HuH-7 (cell line): ENCODE data around the gene RUNX2.

Experiments used
- DNase-seq: peaks from one replicate; pipeline ENCODE4 v3.0.0; 2011; ENCODE audit warnings: low spot score

RUNX2 gene

DNA sequence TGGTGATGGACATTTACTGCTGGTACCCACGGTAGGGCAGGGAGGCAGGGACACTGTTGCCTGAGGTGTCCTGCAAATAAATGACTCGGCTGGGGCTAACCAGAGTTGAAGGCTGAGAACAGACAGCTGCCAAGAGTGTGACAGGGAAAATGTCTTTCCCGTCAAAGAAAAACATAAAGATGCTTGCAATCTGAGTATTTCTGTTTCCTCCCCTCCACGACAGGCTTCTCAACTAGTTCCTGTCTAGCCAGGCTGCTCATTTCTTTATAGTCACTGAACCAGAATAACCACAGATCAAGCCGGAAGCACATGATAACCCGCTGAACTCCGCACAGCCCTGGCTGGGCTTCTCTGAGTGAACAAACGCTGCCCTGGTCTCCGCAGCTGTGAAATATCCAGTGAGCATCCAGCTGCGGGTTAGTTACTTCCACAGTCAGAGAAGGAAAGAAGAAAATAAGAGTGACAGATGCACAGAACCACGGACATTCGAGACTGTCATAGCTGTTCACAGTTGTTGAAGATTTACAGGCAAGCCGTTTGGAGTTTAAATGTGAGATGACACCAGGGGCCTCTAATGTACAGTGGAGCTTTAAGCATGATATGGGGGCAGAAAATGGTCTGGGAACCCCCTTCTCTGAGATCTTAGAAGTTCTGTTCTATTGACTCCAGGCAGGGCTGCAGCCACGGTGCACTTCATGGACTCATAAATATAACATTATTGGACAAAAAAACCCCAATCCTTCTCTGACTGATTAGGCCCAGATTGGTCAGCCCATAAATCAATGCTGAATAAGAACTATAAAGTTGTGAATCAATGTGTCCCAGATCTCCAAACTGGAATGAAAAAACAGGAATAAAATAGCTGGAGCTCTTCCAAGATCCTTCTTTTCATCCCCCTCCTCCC, 349.5 kb downstream of the RUNX2 start:
- no peak for DNase-seq

DNA sequence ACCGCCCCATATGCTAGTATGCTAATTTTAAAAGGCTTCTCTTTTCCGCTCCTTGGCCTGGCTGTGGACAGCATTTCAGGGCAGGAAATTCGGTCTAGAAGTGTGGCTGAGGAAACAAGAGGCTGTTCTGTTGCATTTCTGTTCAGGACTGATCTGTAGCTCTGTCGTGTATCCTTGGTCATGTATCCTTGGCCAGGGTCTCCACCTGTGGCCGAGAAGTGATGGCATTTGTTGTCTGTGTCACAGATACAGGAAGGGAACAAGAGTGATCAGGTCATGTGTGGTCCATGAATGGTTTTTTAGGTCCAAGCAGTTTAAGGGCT, 350.1 kb downstream of the RUNX2 start:
- DNase-seq, result no peak

DNA sequence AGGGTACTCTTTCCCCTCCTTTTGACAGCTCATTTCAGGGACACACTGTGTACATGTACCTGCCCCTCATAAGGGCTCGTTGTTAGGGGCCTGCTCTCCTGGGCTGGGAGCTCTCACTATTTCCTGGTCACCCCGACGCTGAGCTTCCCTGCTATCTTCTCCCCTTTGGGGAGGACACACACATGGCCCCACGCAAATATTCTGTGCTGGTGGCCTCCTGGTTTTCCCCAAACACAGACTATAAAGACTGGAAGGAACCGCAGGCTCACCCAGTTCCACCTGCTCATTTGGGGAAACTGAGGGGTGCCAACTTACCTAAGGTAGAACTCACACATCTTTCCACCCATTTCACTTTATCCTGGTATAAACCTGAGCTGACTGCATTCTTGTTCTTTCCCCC, 351.0 kb downstream of the RUNX2 start:
- no peak for DNase-seq

GRCh38 chr6:45679631-45680030, 351.5 kb downstream of the RUNX2 start:
- no peak for DNase-seq

DNA sequence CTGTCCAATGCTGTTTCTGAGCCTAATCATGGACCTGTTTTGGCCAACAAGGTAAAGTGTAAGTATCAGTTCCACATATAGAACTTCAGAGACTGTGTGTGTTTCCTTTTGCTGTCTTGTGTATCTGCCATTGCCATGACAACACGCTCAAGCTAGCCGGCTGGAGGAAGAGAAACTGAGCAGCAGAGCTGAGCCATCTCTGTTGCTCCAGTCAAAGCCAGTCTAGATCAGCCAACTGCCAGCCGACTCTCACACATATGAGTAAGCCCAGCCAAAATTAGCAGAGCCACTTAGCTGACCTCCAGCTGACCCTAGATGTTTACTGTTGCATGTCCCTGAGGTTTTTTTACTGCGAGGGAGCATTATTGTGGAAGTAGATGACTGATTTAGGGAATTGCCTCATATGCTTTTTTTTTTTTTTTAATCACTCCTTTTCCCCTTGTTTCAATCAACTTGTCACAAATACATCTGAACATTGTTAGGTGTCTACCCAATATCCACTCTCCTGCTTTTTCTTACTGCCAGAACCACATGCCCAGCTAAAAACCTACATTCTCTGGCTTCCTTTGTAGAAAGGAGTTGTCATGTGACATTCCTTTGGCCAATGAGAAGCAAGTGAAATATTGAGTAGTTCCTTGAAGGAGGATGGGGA, 353.9 kb downstream of the RUNX2 start:
- no peak for DNase-seq

DNA sequence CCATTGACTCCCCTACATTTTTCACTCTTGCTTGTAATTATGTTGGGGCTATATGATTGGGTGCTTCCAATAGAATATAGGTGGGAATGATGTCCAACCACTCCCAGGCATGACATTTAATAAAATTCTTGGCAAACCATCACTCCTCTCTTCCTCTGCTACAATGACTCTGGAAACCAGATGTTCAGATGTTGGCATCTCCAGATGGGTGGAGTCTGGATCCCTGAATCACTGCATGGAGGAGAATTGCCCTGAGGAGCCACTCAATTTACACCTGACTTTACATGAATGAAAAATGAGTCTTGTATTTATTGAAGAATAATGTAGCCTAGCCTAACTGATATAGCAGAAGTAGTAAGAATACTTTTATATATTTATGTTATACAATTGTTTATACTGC, 356.3 kb downstream of the RUNX2 start:
- DNase-seq, result no peak

GRCh38 chr6:45685076-45685475, 356.9 kb downstream of the RUNX2 start:
- DNase-seq, result no peak

GRCh38 chr6:45686841-45687569, 358.9 kb downstream of the RUNX2 start:
- no peak for DNase-seq

GRCh38 chr6:45687570-45687969, 359.4 kb downstream of the RUNX2 start:
- DNase-seq, result no peak

GRCh38 chr6:45688180-45688579, 360.1 kb downstream of the RUNX2 start:
- no peak for DNase-seq

DNA sequence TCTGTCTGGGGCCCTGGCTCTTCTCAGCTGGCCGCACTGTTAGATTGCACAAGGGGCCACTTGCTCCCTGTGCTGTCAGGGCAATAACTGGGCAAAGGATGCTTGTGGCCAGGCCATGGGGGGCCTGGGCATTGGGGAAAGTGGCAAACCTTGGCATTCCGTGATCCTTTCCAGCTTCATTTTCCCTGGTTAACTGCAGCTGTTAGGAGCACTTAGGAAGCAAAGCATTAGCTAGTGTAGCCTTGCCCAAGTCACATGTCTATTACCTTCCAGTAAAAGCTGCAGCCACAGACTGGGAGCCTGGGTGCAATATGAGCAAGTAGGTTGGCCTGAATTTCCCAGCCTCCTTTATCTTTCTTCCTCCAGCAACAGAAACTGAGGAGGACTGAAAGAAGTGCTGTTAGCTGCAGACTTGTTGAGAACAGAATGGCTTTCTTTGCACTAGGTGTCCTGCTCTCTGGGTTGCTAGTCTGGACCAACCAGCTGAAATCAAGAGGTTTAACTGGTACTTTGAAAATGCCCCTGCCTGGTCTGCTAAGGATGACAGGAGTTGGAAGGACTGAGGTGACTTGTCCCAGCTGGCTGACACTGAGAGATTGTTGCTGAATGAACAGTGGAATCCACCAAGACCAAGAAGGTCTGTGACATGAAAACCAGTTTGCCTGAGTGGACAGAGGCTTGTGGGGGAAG, 361.9 kb downstream of the RUNX2 start:
- no peak for DNase-seq

- DNase-seq, result no peak
Observed at GRCh38 chr6:45690846-45691245, 362.7 kb downstream of the RUNX2 start.

- DNase-seq, result no peak
Observed at GRCh38 chr6:45691426-45691825, 363.3 kb downstream of the RUNX2 start.

DNA sequence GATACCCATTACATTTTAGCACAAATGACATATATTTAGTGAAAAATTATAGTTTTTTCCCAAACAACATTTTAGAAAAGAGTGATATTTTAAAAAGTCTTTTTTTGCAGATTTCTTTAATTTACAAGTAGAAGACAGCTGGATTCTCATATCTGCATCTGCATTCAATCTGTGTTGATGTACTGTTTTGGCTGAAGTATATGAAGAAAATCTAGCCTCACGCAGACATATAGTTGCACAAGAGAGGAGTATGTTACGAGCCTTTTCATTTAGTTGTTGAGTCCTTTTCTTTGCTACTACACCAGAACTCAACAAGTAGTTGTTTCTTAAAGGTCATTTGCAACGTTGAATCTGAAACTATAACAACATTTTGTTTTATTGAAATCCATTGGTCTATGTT, 363.9 kb downstream of the RUNX2 start:
- no peak for DNase-seq

DNA sequence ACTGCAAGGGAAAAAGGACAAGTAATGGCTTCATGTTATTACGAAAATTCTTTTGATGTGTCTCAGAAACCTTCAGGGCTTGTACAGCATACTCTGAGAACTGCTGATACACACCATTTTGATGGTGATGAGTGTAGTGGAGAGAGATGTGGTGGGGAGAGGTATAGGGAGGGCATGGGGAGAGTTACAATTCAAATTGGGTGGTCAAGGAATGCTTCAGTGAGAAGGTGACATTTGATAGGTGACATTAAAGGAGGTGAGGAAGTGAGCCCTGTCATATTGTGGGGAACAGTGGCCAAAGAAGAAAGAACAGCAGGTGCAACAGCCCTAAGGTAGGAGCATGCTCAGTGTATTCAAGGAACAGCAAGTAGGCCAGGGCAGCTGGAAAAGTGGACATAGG, 368.6 kb downstream of the RUNX2 start:
- no peak for DNase-seq

GRCh38 chr6:45697605-45698004, 369.5 kb downstream of the RUNX2 start:
- DNase-seq, result no peak

DNA sequence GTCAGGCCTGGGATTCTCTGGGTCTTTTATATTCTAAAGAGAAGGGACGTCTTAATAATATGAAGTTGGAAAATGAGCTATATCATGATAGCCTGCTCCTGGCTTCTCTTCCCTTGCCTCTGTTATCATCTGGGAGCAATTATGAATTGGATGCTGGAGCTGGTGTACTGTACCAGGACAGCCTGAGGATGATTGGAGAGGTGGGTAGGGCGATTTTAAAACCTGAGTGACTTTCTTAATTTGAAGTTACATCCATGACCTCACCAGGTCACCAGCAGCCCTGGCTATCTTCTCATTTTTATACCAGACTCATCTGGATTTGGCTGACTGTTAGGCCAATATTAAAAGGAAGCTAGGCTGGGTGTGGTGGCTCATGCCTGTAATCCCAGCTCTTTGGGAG, 369.9 kb downstream of the RUNX2 start:
- DNase-seq, result no peak

- DNase-seq, result no peak
Observed at GRCh38 chr6:45699663-45700062, 371.5 kb downstream of the RUNX2 start.

DNA sequence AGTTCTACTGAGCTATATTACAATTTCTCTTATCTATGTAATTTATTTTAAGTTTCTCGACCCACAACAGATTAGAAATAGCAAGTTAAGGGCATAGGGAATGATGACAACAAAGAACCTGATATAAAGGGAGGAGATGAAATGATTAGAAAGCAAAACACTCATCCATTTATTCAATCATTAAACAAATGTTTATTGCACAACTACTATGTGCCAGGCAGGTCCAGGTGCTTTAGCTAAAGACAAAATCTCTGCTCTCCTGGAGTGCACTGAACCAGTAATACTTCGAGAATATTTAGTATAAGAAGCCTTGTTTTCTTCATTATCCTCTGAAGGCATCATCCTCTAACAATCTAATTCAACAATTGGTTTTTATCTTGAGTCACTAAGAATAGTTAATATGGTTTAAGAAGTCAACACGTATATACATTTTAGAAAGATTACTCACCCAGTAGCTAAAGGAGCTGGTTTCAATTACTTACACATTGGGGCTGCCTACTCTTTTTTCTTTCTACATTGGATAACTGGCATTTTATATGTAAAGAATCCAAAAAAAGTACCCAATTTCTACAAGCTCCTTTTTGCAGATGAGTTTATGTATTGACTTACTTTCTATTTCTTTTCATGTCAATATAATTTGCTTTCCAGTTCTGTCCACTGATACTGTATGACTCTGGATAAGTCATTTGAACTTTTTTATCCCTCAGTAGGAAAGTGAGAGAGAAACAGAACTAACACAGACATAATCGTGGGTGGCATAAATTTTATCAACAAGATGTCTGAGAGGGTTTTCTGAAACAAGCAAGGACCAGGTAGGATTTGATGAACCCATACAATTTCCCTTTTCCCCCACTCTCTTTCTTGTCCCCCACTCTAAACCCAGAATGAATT, 375.0 kb downstream of the RUNX2 start:
- DNase-seq, result no peak

DNA sequence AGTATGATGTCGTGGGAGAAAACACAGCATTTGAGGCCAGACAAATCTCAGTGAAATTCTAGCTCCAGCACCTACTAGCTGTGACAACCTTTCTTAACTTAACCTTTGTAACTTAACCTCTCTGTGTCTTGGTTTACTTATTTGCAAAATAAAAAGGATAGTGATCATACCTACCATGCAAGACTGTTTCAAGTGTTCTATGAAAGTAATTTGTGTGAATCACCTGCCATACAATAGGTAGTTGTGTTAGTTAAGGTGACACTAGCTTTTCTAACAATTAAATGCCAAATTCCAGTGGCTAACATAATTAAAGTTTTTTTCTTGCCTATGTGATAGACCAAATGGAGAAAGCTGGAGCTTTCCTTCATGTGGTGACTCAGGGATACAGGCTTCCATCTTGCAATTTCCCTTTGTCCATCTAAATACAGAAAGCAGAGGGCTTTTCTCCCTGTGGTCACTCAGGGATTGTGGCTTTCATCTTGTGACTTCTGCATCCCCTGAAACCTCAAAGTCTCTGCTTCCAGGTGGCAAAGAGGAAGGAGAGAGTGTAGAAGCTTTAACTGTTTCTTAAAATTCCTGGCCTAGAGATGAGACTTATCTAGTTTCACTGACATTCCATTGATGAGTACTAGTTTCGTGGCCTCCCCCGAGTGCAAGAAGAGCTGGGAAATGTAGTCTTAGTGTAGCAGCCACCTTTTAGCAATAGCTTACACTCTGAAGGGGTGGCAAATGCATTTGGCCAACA, 376.1 kb downstream of the RUNX2 start:
- no peak for DNase-seq
